ENCODE measurements around the gene CDH4.
A peak's percentile ranks its signal among the peaks of the same experiment; 100 is the strongest.

CDH4 gene

GRCh38 chr20:61518424-61518951 is 266.4 kb downstream of the CDH4 start:
- no peak for DNase-seq (ENCODE audit: low read depth)

- no peak for DNase-seq (ENCODE audit: low read depth)
These were observed 267.4 kb downstream of the CDH4 start for GRCh38 chr20:61519488-61519887.

- DNase-seq (ENCODE audit: low read depth) = no peak
These were observed 268.2 kb downstream of the CDH4 start for GRCh38 chr20:61520076-61520892.

GRCh38 chr20:61520893-61521460 is 268.9 kb downstream of the CDH4 start:
- DNase-seq (ENCODE audit: low read depth) = peak; percentile 45

- DNase-seq (ENCODE audit: low read depth) = no peak
These were observed 269.8 kb downstream of the CDH4 start for GRCh38 chr20:61521687-61522420.

- no peak for DNase-seq (ENCODE audit: low read depth)
These were observed 270.5 kb downstream of the CDH4 start for GRCh38 chr20:61522498-61523090.

- DNase-seq (ENCODE audit: low read depth) = no peak
These were observed 271.1 kb downstream of the CDH4 start for GRCh38 chr20:61523145-61523544.

GRCh38 chr20:61524951-61525666 is 273.0 kb downstream of the CDH4 start:
- DNase-seq (ENCODE audit: low read depth) = no peak

- no peak for DNase-seq (ENCODE audit: low read depth)
These were observed 273.8 kb downstream of the CDH4 start for GRCh38 chr20:61525781-61526431.

GRCh38 chr20:61526907-61527306 is 274.8 kb downstream of the CDH4 start:
- DNase-seq (ENCODE audit: low read depth) = no peak

- DNase-seq (ENCODE audit: low read depth) = no peak
These were observed 275.6 kb downstream of the CDH4 start for GRCh38 chr20:61527626-61528025.

- no peak for DNase-seq (ENCODE audit: low read depth)
These were observed 276.5 kb downstream of the CDH4 start for GRCh38 chr20:61528591-61528990.

GRCh38 chr20:61529354-61529753 is 277.3 kb downstream of the CDH4 start:
- no peak for DNase-seq (ENCODE audit: low read depth)

GRCh38 chr20:61531553-61532345 is 279.7 kb downstream of the CDH4 start:
- no peak for DNase-seq (ENCODE audit: low read depth)

GRCh38 chr20:61532736-61533135 is 280.7 kb downstream of the CDH4 start:
- no peak for DNase-seq (ENCODE audit: low read depth)

GRCh38 chr20:61533231-61533631 is 281.2 kb downstream of the CDH4 start:
- no peak for DNase-seq (ENCODE audit: low read depth)

- DNase-seq (ENCODE audit: low read depth) = no peak
These were observed 282.3 kb downstream of the CDH4 start for GRCh38 chr20:61534346-61534745.

GRCh38 chr20:61535091-61535490 is 283.0 kb downstream of the CDH4 start:
- DNase-seq (ENCODE audit: low read depth) = no peak

GRCh38 chr20:61535536-61535935 is 283.5 kb downstream of the CDH4 start:
- DNase-seq (ENCODE audit: low read depth) = no peak

GRCh38 chr20:61535956-61536355 is 283.9 kb downstream of the CDH4 start:
- DNase-seq (ENCODE audit: low read depth) = no peak

All from fibroblast of the conjunctiva (primary cell).